HCT116 (cell line): Measurements from ENCODE around the gene SMARCA2.

Source experiments
- CBX3 ChIP-seq: IDR thresholded peaks from 2 replicates; pipeline ENCODE4 v1.6.1; 2012; ENCODE audit warnings: low read depth
- EZH2 ChIP-seq: fragments of 200-600 bp; sonication (generic); IDR thresholded peaks from 2 replicates; pipeline ENCODE4 v1.6.1; 2017; ENCODE audit warnings: antibody characterized with exemption, mixed run types
- EZH2phosphoT487 ChIP-seq: fragments of 200-600 bp; IDR thresholded peaks from 2 replicates; pipeline ENCODE4 v1.6.1; 2018; ENCODE audit warnings: antibody characterized with exemption, borderline replicate concordance
- ZFX ChIP-seq: fragments of 450-650 bp; IDR thresholded peaks from 2 replicates; pipeline ENCODE4 v1.6.1; 2017
- TF ChIP-seq, protein P1 (sequence below), 3 experiments: fragments of 200-600 bp in 1 of 3; sonication (generic) in 1 of 3; IDR thresholded peaks in 2 of 3; conservative IDR thresholded peaks in 1 of 3; 2 replicates each; pipeline ENCODE4 v1.5.1; 2012 to 2017; ENCODE audit warnings: low read depth in 2 of 3, low read length in 2 of 3, antibody characterized with exemption in 1 of 3, borderline replicate concordance in 1 of 3, control low read depth in 1 of 3, mild to moderate bottlenecking in 1 of 3, mixed read lengths in 1 of 3, mixed run types in 1 of 3, moderate library complexity in 1 of 3; ENCODE audit not compliant: insufficient read depth in 1 of 3
- TF ChIP-seq, protein P2 (sequence below): IDR thresholded peaks from 2 replicates; pipeline ENCODE4 v1.6.1; 2012

DNA sequence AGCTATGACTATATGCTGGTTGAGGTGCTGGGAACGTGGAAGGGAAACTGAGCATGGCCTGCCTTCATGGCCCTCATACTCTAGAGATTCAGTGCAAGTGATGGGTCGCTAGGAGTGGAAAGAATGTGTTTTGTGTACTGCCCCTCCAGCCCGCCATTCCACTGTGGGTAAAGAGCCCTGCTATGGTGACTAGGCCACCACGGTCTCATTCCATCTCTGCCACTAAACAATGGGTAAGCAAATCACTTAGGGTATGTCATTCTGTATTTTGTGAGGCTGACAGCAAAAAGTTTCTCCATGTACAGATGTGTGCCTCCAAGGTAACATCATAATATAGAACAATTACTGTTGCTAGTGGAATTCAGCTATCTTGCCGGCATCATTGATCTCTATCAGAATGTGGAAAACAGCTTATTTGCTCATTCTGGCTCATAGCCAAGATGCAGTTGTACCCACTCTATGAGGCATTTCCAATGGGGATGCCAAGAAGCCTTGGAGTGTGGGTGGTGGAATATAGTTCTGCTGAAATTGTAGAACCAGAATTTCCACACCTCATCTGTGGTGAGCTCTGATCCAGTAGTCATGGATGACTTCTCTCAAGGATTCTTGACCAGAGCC is 12.5 kb downstream of the SMARCA2 start:
- no peak for TF ChIP-seq EZH2
- TF ChIP-seq, protein P1, sequence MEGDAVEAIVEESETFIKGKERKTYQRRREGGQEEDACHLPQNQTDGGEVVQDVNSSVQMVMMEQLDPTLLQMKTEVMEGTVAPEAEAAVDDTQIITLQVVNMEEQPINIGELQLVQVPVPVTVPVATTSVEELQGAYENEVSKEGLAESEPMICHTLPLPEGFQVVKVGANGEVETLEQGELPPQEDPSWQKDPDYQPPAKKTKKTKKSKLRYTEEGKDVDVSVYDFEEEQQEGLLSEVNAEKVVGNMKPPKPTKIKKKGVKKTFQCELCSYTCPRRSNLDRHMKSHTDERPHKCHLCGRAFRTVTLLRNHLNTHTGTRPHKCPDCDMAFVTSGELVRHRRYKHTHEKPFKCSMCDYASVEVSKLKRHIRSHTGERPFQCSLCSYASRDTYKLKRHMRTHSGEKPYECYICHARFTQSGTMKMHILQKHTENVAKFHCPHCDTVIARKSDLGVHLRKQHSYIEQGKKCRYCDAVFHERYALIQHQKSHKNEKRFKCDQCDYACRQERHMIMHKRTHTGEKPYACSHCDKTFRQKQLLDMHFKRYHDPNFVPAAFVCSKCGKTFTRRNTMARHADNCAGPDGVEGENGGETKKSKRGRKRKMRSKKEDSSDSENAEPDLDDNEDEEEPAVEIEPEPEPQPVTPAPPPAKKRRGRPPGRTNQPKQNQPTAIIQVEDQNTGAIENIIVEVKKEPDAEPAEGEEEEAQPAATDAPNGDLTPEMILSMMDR (IDR thresholded peaks at IDR 0.05 in 2 of 3, conservative IDR thresholded peaks at IDR 0.05 in 1 of 3; ENCODE audit: borderline replicate concordance in 1 of 3, insufficient read depth in 1 of 3, low read depth in 2 of 3, low read length in 2 of 3), result no peak
- TF ChIP-seq ZFX, result no peak
- TF ChIP-seq, protein P2, sequence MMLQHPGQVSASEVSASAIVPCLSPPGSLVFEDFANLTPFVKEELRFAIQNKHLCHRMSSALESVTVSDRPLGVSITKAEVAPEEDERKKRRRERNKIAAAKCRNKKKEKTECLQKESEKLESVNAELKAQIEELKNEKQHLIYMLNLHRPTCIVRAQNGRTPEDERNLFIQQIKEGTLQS, result no peak
- no peak for TF ChIP-seq EZH2phosphoT487
- no peak for TF ChIP-seq CBX3
